ENCODE measurements around the gene SYT14.
"Not testable (repeated sequence)": the region's sequence is repeated elsewhere in the genome, so short reads cannot be mapped to it uniquely, and the experiment has no call there.

- TF ChIP-seq CTCF (IDR thresholded peaks at IDR 0.05; ENCODE audit: insufficient read depth, low read length, poor library complexity, severe bottlenecking); EZH2phosphoT487 (conservative IDR thresholded peaks at IDR 0.05; ENCODE audit: low read length): not testable (repeated sequence)
These were observed 250.0 kb downstream of the SYT14 start for GRCh38 chr1:210187849-210188606.
